Osteoblast (primary cell): ENCODE results near the gene GAB3. TPM values are rescaled to one million over a fixed set of nuclear protein-coding genes. Genes with fewer than 3 reads are reported as not detected.
"Not testable (repeated sequence)": the region's sequence is repeated elsewhere in the genome, so short reads cannot be mapped to it uniquely, and the experiment has no call there.

ENCODE experiments used
- DNase-seq: peaks from one replicate; pipeline ENCODE4 v3.0.0; 2011; ENCODE audit warnings: low spot score, mixed read lengths; ENCODE audit not compliant: insufficient read length; ENCODE audit errors: missing footprints
- H2AFZ ChIP-seq: 2 replicates; pipeline ENCODE4 v1.6.0; 2011; ENCODE audit warnings: mild to moderate bottlenecking, low read length
- H3K27ac ChIP-seq: 2 replicates; pipeline ENCODE4 v1.5.1; 2011; ENCODE audit warnings: mild to moderate bottlenecking, low read depth, low read length, moderate library complexity
- H3K27me3 ChIP-seq: 2 replicates; pipeline ENCODE4 v1.6.0; 2012; ENCODE audit warnings: mild to moderate bottlenecking, control low read depth, inconsistent platforms, low read length, moderate library complexity; ENCODE audit not compliant: insufficient read depth
- H3K36me3 ChIP-seq: 2 replicates; pipeline ENCODE4 v1.5.1; 2011; ENCODE audit warnings: mild to moderate bottlenecking, low read length, control low read depth, moderate library complexity; ENCODE audit not compliant: insufficient read depth
- H3K4me1 ChIP-seq: 2 replicates; pipeline ENCODE4 v1.5.1; 2011; ENCODE audit warnings: mild to moderate bottlenecking, low read length, control low read depth, moderate library complexity; ENCODE audit not compliant: insufficient read depth
- H3K4me2 ChIP-seq: 2 replicates; pipeline ENCODE4 v1.6.0; 2011; ENCODE audit warnings: mild to moderate bottlenecking, low read length; ENCODE audit not compliant: insufficient read depth
- H3K4me3 ChIP-seq: fragments of 200-600 bp; sonication (generic); 3 replicates; pipeline ENCODE4 v1.5.1; 2012; ENCODE audit warnings: mild to moderate bottlenecking, low read length, inconsistent platforms; ENCODE audit not compliant: insufficient read depth
- H3K79me2 ChIP-seq: 2 replicates; pipeline ENCODE4 v1.6.0; 2012; ENCODE audit warnings: mild to moderate bottlenecking, low read length, control low read depth, inconsistent platforms; ENCODE audit not compliant: insufficient read depth
- H3K9me3 ChIP-seq: 2 replicates; pipeline ENCODE4 v1.5.1; 2011; ENCODE audit warnings: low read depth, low read length, control low read depth
- H4K20me1 ChIP-seq: 2 replicates; pipeline ENCODE4 v1.6.0; 2012; ENCODE audit warnings: mild to moderate bottlenecking, low read length, control low read depth; ENCODE audit not compliant: insufficient read depth
- total RNA-seq: library from RNA; depleted of rRNA; stranded (reverse); fragments of >200 nt; gene quantifications from 2 replicates; pipeline ENCODE4 v1.2.3, GENCODE V29; 2012
- TF ChIP-seq, protein P1 (sequence below): IDR thresholded peaks from 2 replicates; pipeline ENCODE4 v1.5.1; 2011; ENCODE audit warnings: mild to moderate bottlenecking, low read depth, low read length, moderate library complexity; ENCODE audit errors: extremely low read depth

GAB3 gene
- total RNA-seq, 1 donor = 6.9 TPM

DNA sequence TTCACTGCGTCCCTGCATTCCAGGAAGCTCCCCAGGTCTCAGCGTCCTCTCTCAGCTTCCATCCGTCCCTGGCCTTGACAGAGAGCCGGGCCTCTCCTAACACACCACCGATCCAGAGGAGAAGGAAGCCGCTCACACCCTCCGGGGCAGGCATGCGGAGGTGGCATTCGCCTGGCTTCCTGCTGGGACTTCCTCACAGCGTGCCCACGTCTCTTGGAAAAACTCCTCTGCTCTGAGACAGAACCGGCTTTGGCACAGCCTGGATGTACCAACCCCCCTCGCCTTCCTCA is 100.7 kb downstream of the GAB3 start:
- no peak overlapping the region for H3K27ac ChIP-seq
- no peak overlapping the region for H2AFZ ChIP-seq
- H3K79me2 ChIP-seq = no peaks in the 10 kb centered on the region
- no peak overlapping the region for H3K4me3 ChIP-seq
- H3K27me3 ChIP-seq = no peaks in the 10 kb centered on the region
- TF ChIP-seq, protein P1, sequence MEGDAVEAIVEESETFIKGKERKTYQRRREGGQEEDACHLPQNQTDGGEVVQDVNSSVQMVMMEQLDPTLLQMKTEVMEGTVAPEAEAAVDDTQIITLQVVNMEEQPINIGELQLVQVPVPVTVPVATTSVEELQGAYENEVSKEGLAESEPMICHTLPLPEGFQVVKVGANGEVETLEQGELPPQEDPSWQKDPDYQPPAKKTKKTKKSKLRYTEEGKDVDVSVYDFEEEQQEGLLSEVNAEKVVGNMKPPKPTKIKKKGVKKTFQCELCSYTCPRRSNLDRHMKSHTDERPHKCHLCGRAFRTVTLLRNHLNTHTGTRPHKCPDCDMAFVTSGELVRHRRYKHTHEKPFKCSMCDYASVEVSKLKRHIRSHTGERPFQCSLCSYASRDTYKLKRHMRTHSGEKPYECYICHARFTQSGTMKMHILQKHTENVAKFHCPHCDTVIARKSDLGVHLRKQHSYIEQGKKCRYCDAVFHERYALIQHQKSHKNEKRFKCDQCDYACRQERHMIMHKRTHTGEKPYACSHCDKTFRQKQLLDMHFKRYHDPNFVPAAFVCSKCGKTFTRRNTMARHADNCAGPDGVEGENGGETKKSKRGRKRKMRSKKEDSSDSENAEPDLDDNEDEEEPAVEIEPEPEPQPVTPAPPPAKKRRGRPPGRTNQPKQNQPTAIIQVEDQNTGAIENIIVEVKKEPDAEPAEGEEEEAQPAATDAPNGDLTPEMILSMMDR = no peak
- no peaks in the 10 kb centered on the region for H3K36me3 ChIP-seq
- H3K9me3 ChIP-seq = no peaks in the 10 kb centered on the region
- DNase-seq = no peak
- H3K4me1 ChIP-seq = no peaks in the 10 kb centered on the region
- H4K20me1 ChIP-seq = no peaks in the 10 kb centered on the region
- H3K4me2 ChIP-seq = no peak overlapping the region

DNA sequence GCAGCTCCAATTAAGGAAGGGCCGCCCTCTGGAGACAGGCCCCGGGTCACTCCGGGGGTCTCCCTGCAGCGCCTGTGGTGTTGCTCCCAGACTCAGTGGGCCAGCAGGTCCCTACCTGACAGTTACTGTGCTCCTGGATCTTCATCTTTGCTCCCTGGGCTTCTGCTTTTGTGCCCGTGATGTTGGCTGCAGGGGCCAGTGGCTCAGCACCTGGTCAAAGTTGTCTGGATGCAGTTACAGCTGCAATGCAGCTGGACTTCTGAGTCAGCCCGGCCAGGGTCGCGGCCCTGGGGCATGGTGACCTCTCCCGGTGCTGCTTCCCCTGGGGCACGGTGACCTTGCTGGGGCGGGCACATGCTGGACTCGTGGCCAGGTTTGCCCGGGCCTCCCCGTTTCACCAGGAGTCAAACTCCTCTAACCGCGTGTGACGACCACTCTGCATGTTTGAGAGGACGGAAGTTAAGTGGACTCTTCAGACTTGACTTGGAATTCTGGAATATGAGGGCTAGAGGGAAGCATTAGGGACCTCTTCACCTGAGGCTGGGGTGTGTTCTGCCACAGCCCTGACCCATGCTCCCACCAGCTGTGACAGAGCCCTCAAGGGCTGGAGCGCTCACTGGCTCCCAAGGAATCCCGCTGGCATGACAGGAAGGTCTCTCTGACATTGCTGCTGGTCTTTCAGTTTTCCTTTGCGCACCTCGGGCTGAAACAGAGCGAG is 101.2 kb downstream of the GAB3 start:
- Histone ChIP-seq H3K79me2 (no peaks in the 10 kb centered on the region), H3K36me3 (no peaks in the 10 kb centered on the region), H3K4me3 (no peak overlapping the region), H3K4me1 (no peaks in the 10 kb centered on the region), H3K27ac (no peak overlapping the region), H3K9me3 (no peaks in the 10 kb centered on the region), H2AFZ (no peak overlapping the region), H3K27me3 (no peaks in the 10 kb centered on the region), H4K20me1 (no peaks in the 10 kb centered on the region), H3K4me2 (no peak overlapping the region)
- TF ChIP-seq, protein P1 = no peak
- peak; percentile 84 for DNase-seq

DNA sequence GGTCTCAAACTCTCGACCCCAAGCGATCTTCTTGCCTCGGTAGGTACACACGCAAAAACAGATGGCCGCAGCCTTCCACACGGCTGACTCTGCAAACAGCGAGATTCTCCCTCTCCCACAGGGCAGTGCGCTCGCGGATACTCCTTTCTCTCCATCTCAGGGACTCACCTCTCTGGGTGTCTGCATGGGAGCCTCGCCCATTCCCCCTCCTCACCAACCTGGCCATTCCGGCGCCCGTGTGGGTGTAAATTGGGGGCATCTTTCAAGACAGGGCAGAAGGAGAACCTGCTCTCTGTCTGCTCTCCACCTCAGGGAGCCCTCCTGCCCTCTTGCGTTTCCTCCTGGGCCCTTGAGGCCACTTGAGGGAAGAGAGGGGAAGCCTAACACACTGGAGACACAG is 101.9 kb downstream of the GAB3 start:
- no peaks in the 10 kb centered on the region for H3K9me3 ChIP-seq
- no peak overlapping the region for H3K4me3 ChIP-seq
- H4K20me1 ChIP-seq = no peaks in the 10 kb centered on the region
- H3K4me1 ChIP-seq = no peaks in the 10 kb centered on the region
- no peak overlapping the region for H3K4me2 ChIP-seq
- H3K27ac ChIP-seq = no peak overlapping the region
- peak; percentile 87 for DNase-seq
- no peaks in the 10 kb centered on the region for H3K79me2 ChIP-seq
- no peaks in the 10 kb centered on the region for H3K27me3 ChIP-seq
- TF ChIP-seq, protein P1 = no peak
- H2AFZ ChIP-seq = no peak overlapping the region
- H3K36me3 ChIP-seq = no peaks in the 10 kb centered on the region

DNA sequence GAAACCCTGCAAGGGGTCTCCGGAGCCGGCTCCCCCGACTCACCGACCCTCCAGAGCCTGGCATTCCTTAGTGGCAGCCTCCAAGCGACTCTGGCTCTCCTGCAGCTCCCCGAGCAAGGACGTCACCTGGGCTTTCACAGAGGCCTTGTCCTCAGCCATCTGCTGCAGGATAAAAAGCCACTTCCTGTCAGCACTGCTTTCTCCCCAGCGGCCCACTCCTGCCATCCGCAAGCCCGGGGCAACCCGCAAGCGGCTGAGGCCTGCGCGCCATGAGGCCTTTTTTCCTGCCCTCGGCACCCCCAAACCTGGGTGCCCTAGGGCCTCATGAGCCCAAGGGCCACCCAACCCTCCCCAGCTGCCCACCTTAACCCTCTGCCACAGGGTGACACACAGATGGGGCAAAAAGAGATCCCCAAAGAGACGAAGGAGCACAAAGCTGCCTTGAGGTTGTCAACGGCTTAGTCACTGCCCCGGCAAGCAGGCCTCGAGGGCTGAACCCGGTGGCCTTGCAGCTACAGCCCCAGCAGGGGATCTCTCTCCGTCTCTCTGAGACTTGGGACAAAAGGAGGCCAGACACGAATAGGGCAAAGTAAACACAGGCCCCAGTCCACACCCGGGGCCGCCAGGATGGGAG is 105.0 kb downstream of the GAB3 start:
- not testable (repeated sequence) for H3K27me3 ChIP-seq, H3K4me3 ChIP-seq, DNase-seq, H3K4me1 ChIP-seq, H3K79me2 ChIP-seq, H4K20me1 ChIP-seq, H2AFZ ChIP-seq, H3K36me3 ChIP-seq, H3K27ac ChIP-seq, H3K9me3 ChIP-seq, H3K4me2 ChIP-seq

DNA sequence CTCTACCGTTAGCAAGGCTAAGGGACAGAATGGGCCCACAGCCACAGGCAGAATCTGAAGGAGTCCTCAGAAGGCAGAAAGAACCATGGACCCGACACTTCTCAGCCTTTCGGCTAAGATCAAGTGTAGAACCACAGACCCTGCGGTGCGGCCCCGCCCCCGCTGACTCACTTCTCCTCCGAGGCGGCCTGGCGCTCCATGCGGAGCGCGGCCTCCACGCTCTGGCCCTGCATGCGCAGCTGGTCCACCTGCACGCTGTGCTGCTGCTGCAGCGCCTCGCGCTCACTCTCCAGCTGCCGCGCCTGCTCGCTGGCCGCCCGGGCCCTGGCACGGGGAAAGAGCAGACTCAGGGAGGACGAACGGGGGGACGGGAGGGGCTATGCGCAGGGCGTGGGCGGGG is 107.2 kb downstream of the GAB3 start:
- not testable (repeated sequence) for H3K27me3 ChIP-seq, H4K20me1 ChIP-seq, DNase-seq, H3K79me2 ChIP-seq, H3K36me3 ChIP-seq, H2AFZ ChIP-seq, H3K27ac ChIP-seq, H3K4me3 ChIP-seq, H3K9me3 ChIP-seq, H3K4me1 ChIP-seq, H3K4me2 ChIP-seq

DNA sequence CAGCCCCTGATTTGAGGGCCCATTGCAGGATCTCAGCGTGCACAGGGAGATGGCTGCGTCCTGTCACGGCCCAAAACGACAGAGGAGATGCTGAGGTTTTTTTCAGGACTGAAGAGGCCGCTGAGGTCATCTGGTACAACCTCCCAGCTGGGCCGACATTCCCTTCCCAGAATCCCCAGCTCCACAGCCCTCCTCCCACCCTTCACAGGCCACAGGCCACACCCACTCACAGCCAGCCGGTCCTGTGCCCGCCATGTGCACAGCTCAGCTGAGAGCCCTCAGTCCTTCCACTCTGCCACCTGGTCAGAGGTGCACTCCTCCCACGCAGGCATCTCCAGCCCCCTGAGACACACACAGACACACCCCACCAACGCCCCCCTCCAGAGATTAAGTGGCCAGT is 109.1 kb downstream of the GAB3 start:
- not testable (repeated sequence) for H3K27ac ChIP-seq, H3K4me3 ChIP-seq, H3K9me3 ChIP-seq, H2AFZ ChIP-seq, H3K36me3 ChIP-seq, H3K79me2 ChIP-seq, H3K27me3 ChIP-seq, H3K4me2 ChIP-seq, H3K4me1 ChIP-seq, DNase-seq, H4K20me1 ChIP-seq

DNA sequence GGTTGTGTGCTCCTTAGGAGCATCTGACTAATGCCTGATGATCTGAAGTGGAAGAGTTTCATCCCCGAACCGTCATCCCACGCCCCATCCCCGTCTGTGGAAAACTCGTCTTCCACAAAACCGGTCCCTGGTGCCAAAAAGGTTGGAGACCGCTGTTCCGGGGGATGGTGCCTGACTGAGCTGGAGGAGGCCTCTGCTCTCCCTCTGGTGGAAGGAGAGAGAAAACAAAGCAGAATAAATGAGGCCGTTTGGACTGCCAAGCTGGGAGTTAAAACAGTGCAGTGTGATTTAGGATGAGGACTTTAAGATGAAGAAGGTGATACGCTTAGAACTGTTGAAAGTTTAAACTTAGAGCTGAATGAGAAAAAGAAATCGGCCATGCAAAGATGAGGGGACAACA is 117.2 kb downstream of the GAB3 start:
- not testable (repeated sequence) for H3K4me2 ChIP-seq

More for the DNA sequence above, 117.2 kb downstream of the GAB3 start:
- not testable (repeated sequence) for H3K79me2 ChIP-seq, DNase-seq, H4K20me1 ChIP-seq, H3K9me3 ChIP-seq, H2AFZ ChIP-seq, H3K4me1 ChIP-seq, H3K27ac ChIP-seq, H3K36me3 ChIP-seq, H3K27me3 ChIP-seq, H3K4me3 ChIP-seq
